Hypothalamus (tissue), 51 donors: ENCODE results near the gene PSAPL1.

Source experiments
- DNase-seq, 51 donors: peaks; one replicate each; lab custom pipeline; 2025; lab: John Stamatoyannopoulos, UW

The PSAPL1 gene

DNA sequence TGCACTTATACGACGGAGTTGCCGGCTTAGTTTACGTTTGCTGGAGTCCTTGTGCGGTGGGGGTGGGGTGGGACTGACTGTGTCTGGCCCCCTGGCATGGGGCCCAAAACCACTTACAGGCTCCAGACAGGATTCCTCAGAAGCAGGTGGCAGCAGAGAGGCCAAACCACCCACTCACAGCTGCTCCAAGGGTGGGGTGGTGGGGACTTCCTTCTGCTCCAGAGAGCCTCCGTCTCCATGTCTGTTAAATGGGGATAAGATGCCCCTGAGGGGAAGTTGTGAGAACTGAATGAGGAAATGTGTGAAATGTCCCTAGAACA, 36.7 kb downstream of the PSAPL1 start:
- DNase-seq = peak in 1 of 51 donors; percentile 28

DNA sequence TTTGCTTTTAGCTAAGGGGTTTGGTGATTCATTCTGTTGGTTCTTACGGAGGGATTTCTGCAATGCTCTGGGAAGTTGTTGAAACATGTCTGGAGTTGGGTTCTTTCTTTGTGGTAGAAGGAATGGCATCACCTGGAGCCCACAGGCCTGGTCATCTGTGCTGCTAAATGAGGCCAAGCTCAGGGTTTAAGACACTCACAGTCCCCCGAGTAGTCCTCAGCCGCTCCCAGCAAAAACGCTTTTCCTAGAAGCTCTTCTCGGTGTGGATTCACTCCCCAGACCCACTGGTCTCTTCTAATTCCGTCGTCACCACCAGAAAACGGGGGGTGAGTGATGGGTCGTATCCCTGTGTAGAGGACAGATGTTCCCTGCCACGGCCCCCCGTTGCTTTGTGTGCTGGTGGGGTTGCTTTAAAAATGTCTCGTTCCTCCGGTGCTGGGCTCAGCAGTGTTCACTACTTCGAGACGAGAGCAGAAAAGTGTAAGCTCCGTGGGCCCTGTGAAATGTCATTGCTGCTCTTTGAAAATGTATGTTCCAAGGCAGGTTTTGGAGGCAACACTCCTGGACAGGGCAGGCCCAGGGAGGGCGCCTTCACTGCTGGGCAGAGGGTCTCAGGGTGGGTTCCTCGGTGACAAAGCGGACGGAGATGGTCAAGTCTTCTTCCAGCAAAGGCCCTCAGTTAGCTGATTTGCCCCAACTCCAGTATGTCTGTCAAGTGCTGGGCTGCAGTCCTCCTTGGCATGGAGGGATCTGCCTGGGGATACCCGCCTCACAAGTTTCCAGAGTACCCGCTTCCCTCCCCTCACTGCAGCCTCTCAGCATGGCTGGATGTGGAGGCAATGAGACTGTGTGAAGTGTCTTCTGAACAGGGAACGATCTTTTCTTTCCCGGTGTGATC, 37.3 kb downstream of the PSAPL1 start:
- DNase-seq = no peak

DNA sequence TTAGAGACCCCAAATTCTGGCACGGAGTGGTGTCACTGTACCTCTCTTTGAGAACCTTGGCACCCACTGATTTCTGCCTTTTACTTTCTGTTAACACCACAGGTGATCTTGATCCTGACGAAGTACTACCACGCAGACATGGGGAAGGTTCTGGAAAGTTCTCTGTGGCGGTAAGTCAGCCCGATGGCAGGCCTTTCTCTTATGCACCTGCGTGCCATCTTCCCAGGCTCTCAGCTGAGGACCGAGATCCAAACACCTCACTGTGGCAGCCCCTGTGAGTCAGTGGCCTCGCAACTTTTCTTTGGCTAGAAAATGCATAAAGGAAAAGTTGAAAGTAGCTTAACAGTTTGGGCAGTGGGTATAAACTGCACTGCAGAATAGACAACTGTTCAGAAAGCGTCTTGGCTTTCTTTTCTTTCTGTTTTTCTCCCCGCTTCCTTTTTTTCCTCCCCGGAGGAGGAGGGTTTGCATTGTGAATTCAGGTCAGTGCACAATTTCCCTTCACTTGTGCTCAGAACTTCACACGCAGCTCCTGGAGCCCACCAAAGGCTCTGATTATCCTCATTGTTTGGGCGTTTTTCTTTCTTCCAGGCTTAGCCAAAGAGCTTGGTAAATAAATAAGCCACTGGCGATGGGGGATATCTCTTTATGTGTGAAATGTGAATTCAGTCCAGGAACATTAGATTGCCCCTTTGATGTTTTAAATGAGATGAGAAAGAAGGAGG, 38.4 kb downstream of the PSAPL1 start:
- DNase-seq = no peak

DNA sequence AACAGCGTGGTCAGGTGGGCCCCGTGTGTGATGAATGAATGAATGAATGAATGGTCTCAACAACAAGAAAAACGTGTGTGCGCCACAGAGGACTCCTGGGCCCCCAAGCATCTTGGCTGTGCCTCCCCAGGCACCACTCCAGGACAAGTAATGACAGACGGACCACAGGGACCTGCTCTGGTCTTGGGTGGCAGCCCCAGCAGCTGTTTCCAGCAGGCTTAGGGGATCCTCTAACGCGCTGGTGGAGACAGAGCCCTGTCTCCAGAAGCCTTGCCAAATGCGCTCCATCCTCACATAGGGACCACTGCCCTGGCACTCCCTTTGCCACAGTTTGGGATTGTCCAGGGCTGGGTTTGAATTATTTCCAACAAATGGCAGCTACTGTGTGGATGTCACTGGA, 39.1 kb downstream of the PSAPL1 start:
- DNase-seq = no peak

DNA sequence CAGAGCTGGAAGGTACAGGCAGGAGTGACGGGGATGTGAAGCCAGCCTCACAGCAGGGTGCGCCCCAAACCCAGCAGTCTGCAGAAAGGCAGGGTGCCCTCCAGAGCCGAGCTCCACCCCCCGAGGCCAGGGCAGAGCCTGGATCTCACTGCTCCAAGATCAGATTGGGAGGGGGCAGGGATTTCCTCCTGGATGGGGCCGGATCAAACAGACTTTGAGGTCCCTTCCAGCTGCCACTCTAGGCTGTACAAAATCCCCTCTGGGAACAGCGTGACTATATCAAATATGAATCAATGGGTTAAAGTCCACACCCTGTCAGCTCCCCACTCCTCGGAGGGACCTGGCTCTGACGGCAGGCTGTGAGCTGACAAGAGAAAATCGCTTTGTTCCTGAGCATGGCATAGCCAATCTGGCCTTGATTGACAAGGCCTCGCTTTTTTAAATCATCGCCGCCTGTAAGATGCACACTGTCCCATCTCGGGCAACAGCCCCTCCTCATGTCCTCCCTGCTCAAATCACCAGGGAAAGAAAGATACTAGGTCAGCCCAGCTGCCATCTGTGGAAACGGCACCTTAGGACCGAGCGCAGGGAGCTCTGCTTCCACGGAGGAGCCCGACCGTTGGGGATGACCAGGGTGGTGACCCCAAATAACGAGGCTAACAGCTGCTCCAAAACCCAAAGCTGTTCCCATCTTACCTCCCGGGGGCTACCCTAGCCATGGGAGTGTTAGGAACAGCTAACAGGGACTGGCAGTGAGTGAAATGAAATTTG, 39.9 kb downstream of the PSAPL1 start:
- no peak for DNase-seq

DNA sequence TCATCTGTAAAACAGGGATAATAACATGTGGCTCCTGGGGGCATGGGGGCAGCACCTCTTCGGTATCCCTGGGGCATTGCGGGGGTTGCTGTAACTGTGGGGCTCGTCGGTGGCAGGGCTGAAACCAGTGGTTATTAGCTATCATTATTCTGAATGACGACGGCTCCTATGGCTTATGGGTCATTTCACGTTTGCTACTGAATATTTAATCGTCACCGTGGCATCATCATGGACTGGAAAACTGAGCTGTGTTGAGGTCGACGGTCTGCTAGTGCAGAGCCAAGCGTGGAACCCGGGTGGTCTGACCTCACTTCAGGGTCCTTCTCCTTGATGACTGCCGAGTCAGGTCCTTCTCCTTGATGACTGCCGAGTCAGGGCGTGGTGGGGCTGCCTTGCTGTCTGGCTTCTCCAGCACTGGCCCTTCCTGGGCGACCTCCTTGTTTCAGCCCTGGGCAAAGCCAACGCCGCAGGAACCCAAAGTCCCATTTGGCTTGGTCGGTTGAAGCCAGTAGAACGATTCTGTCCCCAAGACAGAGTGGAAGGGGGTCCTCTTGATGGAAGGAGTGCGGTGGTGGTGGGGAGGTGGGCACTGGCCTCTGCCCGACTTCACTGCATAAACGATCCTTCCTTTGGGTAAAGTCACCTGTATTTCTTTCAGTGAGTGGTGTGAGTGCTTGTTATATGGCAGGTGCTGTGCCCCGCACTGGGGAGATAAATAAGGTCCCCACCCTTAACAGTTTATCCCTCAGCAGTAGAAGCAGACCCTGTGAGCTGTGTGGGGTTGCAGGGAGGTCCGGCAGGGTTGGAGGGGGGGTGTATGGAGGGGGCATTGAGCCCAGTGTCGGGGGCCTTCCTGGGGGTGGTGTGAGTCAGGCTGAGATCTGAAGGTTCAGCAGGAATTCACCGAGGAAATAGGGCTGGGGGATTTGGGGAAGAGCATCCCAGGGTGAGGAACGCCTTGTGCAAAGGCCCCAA, 40.8 kb downstream of the PSAPL1 start:
- DNase-seq = no peak

DNA sequence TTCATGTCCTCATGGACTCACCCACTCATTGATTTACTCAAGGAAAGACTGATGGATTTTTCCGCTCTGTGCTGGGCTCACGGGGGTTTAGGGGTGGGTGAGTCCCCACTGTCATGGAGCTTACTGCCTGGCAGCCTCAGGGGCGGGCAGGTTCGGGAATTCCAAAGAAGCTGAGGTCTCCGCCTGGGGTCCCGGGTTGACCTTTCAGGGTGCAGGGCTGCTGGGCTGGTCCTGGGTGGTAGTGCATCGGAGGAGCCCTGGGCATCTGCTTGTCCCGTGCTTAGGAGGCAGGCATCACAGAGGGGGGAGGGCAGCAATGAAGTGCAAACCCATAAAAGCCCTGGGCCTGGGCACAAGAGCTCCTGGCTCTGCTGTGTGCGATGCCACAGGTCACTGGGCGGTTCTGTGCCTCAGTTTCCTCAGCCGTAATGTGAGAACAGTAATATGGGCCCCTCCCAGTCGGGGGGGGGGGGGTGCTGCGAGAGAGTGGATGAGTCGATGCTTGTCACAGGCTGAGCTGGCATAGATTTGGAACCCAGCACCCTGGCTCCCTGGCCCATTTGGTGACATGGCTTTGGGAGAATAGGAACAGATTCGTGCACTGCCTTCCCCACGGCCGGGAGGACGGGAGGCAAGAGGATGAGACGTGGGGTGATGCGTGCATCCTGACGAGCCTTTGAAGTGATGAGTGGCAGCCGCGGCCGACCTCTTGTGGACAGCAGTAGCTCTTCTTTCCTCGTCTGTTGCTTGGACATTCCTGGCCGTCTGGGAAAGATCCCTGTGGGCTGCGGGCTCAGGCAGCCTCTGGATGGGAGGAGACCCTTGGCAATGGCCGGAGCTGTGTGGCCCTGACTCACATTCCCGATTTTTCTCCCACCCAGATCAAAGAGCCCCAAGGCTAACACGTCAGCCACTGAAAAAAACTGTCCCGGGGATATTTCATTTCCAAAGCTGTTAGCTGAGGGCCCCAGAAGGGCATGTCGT, 42.0 kb downstream of the PSAPL1 start:
- DNase-seq = peak in 8 of 51 donors; percentile 20 to 60 (median 45)

DNA sequence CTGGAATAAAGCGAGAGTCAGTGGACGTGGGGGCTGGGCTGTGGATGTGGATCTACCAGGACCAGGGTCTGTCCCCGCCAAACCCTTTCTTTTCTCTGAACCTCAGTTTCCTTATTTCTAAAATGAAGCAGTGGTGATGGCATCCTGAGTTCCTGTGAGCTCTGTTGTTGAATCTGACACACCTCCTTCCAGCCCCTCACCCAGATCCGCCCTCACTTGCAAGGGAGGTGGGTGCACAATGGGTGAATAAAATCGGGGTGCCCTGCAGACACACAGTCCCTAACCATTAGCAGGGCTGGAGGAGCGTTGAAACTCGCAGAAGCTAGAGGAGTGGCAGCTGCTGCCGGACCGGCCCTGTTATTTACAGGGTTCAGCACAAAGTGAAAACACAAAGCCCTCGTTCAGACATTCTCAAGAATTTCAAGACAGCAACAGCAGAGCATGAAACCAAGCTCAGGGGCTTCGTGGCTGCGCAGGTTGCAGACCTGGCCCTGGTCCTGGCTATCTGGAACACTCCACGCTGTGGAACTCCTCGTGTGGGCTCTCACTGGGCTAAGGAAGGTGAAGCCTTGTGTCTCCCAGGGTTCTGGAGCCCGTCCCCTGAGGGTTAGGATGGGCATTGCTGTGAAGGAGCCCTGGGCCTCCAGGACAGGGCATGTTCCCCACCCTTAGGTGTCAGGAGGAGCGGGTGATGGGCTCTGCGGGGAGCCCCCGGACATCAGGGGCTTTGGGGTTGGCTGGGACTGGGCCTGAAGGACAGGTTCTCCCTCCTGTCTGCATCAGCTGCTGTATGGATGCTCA, 42.9 kb downstream of the PSAPL1 start:
- no peak for DNase-seq

DNA sequence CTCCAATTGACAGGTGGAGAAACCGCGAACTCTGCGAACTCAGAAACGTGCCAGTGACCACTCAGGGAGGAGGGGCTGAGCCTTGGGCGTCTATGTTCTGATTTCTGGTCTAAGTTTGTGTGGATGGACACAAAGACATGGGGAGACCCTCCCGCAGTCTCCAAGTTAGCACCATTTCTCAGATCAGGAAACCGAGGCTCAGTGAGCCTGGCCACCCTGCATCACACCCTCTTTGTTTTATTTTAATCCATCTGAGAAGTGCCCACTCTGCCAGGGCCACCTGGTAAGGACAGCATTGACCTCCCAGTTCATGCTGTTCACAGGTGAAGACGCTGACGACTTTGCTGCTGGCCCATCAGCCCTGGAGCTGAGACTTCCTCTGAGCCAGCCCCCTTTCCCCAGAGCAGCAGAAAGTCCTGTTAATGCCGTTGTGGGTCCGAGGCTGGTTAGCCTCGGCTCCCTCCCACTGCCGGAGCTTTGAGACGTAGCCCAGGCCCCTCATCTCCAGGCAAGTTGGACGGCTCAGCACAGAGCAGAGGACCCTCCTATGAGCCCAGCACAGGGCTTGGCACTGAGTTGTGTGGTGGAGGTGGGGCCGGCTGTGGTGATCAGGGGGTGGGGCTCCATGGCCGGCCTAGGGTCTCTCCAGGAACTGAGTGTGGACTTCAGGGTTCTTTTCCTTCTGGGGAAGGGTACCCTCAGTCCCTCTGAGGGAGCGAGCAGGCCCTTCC, 43.7 kb downstream of the PSAPL1 start:
- DNase-seq = no peak

DNA sequence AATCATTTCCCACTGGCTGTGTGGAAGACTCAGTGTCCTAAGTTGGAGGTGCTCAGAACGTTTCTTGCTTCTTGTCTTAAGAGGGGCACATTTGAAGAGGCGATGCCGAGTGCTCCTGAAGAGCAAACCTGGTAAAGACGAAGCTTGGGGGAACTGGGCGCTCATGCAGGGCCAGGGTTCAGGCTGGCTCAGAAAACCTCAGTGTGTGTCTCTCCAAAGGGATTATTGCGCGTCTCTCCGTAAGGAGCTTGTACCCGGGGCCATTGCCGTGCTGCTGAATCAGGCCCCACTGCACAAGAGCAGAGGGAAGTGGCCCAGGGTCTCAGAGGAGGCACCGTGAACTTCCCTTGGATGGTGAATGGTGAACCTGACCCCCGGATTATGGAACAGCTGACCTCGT, 44.4 kb downstream of the PSAPL1 start:
- DNase-seq = no peak

DNA sequence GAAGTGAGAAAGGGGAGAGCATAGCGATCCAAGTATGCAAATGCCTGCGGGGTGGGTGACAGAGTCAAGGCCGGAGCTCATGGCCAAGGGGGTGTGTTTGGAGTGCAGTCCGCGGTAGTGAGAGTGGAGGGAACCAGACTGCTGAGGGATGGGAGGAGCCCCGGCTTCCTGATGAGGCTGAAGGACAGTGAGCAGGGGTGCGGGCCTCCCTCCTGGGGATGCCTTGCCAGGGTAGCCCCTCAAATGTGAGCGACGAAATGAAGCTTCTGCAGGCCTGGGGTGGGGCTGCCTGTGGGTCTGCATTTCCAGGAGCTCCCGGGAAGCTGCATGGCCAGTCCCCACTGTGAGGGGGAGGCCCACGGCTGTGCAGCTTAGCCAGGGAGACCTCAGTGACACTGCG, 45.0 kb downstream of the PSAPL1 start:
- DNase-seq = no peak

DNA sequence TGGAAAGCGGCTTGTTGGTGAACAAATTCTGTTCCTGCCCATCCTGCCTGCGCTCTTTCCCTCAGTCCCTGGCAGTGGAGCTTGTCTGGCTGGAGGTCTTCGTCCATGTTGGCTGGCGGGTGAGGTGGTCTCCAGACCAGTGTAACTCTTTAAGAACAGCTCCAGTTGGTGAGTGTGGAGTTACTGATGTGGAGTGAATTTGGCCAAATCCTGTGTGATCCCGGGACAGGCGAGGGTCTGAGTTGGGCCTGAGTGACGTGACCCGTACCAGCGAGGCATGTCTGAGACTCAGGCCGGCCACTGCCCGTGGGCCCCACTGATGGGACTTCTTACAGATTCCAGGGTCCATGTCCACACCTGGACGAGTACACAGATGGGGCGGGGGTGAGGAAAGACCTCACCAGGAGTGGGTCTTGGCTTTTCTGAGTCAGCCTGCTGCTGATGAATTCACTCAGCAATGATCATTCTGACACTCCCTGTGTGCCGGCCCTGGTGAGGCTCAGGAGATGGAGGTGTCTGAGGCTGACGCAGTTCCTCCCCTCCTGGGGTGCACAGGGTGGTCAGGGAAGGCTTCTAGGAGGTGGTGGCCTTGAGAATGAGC, 45.5 kb downstream of the PSAPL1 start:
- no peak for DNase-seq

DNA sequence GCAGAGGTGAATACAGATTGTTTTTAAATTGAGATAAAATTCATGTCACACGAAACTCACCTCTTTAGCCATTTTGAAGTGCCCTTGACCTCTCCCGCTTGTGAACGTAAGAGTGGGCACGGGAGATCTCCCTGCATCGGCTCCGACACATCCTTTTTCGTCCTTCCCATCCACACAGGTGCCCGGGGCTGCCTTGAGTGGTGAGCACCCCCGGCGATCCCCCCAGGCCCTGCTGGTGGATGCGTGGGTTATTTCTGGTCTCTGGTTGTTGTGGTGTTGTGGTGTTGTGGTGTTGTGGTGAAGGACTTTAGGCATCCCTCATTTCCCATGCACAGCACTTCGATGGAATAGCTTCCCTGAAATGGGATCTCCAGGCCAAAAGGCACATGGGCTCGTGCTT, 46.1 kb downstream of the PSAPL1 start:
- no peak for DNase-seq

DNA sequence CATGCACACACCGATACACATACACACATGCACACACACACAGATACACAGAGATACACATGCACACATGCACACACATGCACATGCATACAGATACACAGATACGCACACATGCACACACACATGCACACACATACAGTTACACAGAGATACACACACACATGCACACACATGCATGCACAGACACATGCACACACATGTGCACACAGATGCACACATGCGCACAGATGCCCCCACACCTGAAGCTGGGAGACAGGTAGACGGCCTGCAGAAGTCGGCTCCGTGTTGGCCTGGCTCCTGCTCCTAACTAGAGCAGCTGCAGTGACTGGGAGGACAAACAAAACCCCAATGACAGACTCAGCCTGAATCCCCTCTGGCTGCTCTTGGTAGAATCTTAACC, 46.8 kb downstream of the PSAPL1 start:
- no peak for DNase-seq

DNA sequence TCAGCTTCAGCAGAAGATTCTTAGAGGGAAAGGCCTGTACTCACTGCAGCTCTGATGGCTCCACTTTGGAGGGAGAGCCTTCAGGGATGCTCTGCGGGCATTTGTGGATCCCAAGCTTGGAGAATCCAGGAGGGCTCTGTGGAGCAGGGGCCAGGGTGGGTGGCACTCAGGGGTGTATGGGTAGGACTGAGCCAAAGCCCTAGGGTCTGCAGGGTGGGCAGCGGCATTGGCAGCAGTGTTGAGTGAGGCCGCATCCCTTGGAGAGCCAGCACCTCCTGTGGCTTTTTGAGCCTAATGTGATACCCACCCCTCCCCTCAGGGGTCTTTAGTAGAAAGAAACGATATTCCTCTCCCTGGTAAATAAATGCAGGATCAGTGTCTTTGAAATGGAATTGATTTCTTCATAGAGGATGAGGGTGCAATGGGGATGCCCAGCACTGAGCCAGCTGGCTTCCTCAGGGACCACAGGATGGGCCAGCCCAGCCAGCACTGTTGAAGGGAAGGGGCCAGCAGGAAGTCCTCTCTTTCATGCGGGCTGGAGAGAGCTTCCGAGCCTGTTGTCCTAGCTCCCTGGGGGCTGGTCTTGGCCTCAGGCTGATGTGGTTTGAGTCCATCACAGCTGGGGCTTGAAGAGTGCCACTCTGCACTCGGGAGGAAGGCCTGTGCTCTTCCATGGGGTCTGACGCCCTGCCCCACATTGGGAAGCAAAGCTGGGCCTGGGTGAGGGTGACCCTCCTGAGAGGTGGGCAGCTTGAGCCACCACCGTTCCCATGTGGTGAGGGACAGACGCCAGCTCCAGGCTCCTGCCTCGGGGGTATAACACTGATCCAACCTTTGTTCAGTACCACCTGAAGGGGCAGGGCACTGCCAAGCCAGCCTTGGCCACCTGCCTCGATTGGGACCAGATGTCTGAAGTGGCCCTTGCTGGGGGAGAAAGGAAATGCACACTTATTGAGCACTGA, 49.5 kb downstream of the PSAPL1 start:
- DNase-seq = no peak
